GM23338 (cell line): ENCODE measurements around the gene NEO1. TPM values are rescaled to one million over a fixed set of nuclear protein-coding genes. Genes with fewer than 3 reads are reported as not detected.

Source experiments
- ATAC-seq: fragments of 200-7000 bp; cut with Tn5 transposase; 3 replicates; pipeline ENCODE4 v1.9.1; 2020
- DNase-seq: peaks from one replicate; pipeline ENCODE4 v3.0.0-alpha.2; 2015; ENCODE audit warnings: low spot score
- H2AFZ ChIP-seq: fragments of 200-600 bp; sonication (generic); 2 replicates; pipeline ENCODE4 v1.8.0; 2016; ENCODE audit warnings: antibody characterized with exemption, mild to moderate bottlenecking, moderate library complexity
- H3F3A ChIP-seq: fragments of 200-600 bp; sonication (generic); replicated peaks from 2 replicates; pipeline ENCODE4 v1.8.0; 2017; ENCODE audit warnings: antibody characterized with exemption, mixed run types, low read depth
- H3K27ac ChIP-seq: fragments of 200-600 bp; sonication (generic); 2 replicates; pipeline ENCODE4 v1.6.1; 2016; ENCODE audit warnings: low read depth
- H3K27me3 ChIP-seq: fragments of 200-600 bp; sonication (generic); 2 replicates; pipeline ENCODE4 v1.8.0; 2016; ENCODE audit warnings: mild to moderate bottlenecking, mixed run types, moderate library complexity; ENCODE audit not compliant: insufficient read depth
- H3K36me3 ChIP-seq: fragments of 200-600 bp; sonication (generic); 2 replicates; pipeline ENCODE4 v1.8.0; 2016; ENCODE audit warnings: mild to moderate bottlenecking; ENCODE audit not compliant: insufficient read depth
- H3K4me1 ChIP-seq: fragments of 200-600 bp; sonication (generic); 2 replicates; pipeline ENCODE4 v1.8.0; 2016; ENCODE audit warnings: mild to moderate bottlenecking, moderate library complexity; ENCODE audit not compliant: insufficient read depth
- H3K4me2 ChIP-seq: fragments of 200-600 bp; sonication (generic); 2 replicates; pipeline ENCODE4 v1.7.1; 2017; ENCODE audit warnings: mixed run types
- H3K4me3 ChIP-seq: fragments of 200-600 bp; sonication (generic); 2 replicates; pipeline ENCODE4 v1.6.1; 2016; ENCODE audit warnings: mixed run types
- H3K79me2 ChIP-seq: fragments of 200-600 bp; sonication (generic); replicated peaks from 2 replicates; pipeline ENCODE4 v1.8.0; 2017; ENCODE audit warnings: mild to moderate bottlenecking; ENCODE audit not compliant: insufficient read depth
- H3K9me2 ChIP-seq: fragments of 200-600 bp; sonication (generic); 2 replicates; pipeline ENCODE4 v1.8.0; 2017; ENCODE audit not compliant: insufficient read depth
- H4K20me1 ChIP-seq: fragments of 200-600 bp; sonication (generic); replicated peaks from 2 replicates; pipeline ENCODE4 v1.8.0; 2017; ENCODE audit warnings: mild to moderate bottlenecking; ENCODE audit not compliant: insufficient read depth
- H3K27ac Mint-ChIP-seq: 2 replicates; pipeline ENCODE4 v1.8.0; 2020; ENCODE audit warnings: inconsistent platforms, mild to moderate bottlenecking, moderate library complexity, mixed read lengths
- H3K27me3 Mint-ChIP-seq: 3 replicates; pipeline ENCODE4 v1.8.0; 2022; ENCODE audit warnings: low read depth, mild to moderate bottlenecking, moderate library complexity, mixed read lengths, inconsistent platforms; ENCODE audit not compliant: insufficient read depth, poor library complexity
- H3K36me3 Mint-ChIP-seq: 3 replicates; pipeline ENCODE4 v1.8.0; 2021; ENCODE audit warnings: low read depth, mild to moderate bottlenecking, inconsistent platforms, moderate library complexity, mixed read lengths
- H3K4me1 Mint-ChIP-seq: 3 replicates; pipeline ENCODE4 v1.8.0; 2020; ENCODE audit warnings: mild to moderate bottlenecking, inconsistent platforms, mixed read lengths
- H3K4me3 Mint-ChIP-seq: 3 replicates; pipeline ENCODE4 v1.8.0; 2021; ENCODE audit warnings: moderate library complexity, mild to moderate bottlenecking, inconsistent platforms, mixed read lengths
- H3K9me3 Mint-ChIP-seq: 3 replicates; pipeline ENCODE4 v1.8.0; 2020; ENCODE audit warnings: moderate library complexity, mild to moderate bottlenecking, inconsistent platforms, mixed read lengths
- CREB1 ChIP-seq: fragments of 250-450 bp; sonication (Bioruptor Pico); IDR thresholded peaks from 2 replicates; pipeline ENCODE4 v1.5.0; 2020; ENCODE audit warnings: low read depth, mild to moderate bottlenecking, moderate library complexity
- EZH2 ChIP-seq: fragments of 200-600 bp; sonication (generic); IDR thresholded peaks from one replicate; pipeline ENCODE4 v1.8.0; 2017; ENCODE audit warnings: antibody characterized with exemption, mild to moderate bottlenecking, low read depth; ENCODE audit not compliant: unreplicated experiment
- EZH2phosphoT487 ChIP-seq: fragments of 200-600 bp; sonication (generic); IDR thresholded peaks from one replicate; pipeline ENCODE4 v1.8.1; 2018; ENCODE audit warnings: antibody characterized with exemption; ENCODE audit not compliant: unreplicated experiment
- JUNB ChIP-seq: IDR thresholded peaks from one replicate; pipeline ENCODE4 v1.6.1; 2016; ENCODE audit warnings: antibody characterized with exemption; ENCODE audit not compliant: unreplicated experiment
- NANOG ChIP-seq: IDR thresholded peaks from 2 replicates; pipeline ENCODE4 v1.6.1; 2016; ENCODE audit warnings: antibody characterized with exemption, borderline replicate concordance
- POLR2AphosphoS5 ChIP-seq: IDR thresholded peaks from 2 replicates; pipeline ENCODE4 v1.6.1; 2016; ENCODE audit warnings: antibody characterized with exemption, low read depth
- STAT1 ChIP-seq: IDR thresholded peaks from one replicate; pipeline ENCODE4 v1.6.1; 2016; ENCODE audit warnings: antibody characterized with exemption; ENCODE audit not compliant: unreplicated experiment
- ZNF114 ChIP-seq: fragments of 250-450 bp; sonication (Bioruptor Pico); IDR thresholded peaks from 2 replicates; pipeline ENCODE4 v1.5.0; 2020; ENCODE audit warnings: mild to moderate bottlenecking, moderate library complexity
- ZNF331 ChIP-seq: fragments of 250-450 bp; sonication (Bioruptor Pico); IDR thresholded peaks from 2 replicates; pipeline ENCODE4 v1.5.0; 2020; ENCODE audit warnings: low read depth, mild to moderate bottlenecking, moderate library complexity
- polyA plus RNA-seq: library from polyadenylated mRNA; unstranded; fragments of >200 nt; fragmentation: Nextera tagmentation; extraction: Ambion mirVana; gene quantifications from 2 replicates; pipeline ENCODE4 v1.2.1, GENCODE V29; 2016
- total RNA-seq: library from RNA; depleted of rRNA; stranded (reverse); fragments of >200 nt; shearing (Covaris generic); gene quantifications from 2 replicates; pipeline ENCODE4 v1.2.3, GENCODE V29; 2014
- TF ChIP-seq, protein P1 (sequence below): IDR thresholded peaks from one replicate; pipeline ENCODE4 v1.6.1; 2018; ENCODE audit warnings: antibody characterized with exemption; ENCODE audit not compliant: unreplicated experiment
- TF ChIP-seq, protein P2 (sequence below): IDR thresholded peaks from 2 replicates; pipeline ENCODE4 v1.6.1; 2016; ENCODE audit warnings: antibody characterized with exemption
- TF ChIP-seq, protein P3 (sequence below), 2 experiments: fragments of 200-600 bp in 1 of 2; sonication (generic) in 1 of 2; conservative IDR thresholded peaks; 2 replicates each; pipeline versions ENCODE4 v1.5.1 to v1.6.1; 2016 to 2017; ENCODE audit warnings: antibody characterized with exemption in 2 of 2, low read depth in 2 of 2, mild to moderate bottlenecking in 2 of 2, moderate library complexity in 1 of 2

NEO1 gene
- total and polyA plus RNA-seq, 2 experiments from 2014 or later = 8.4 to 45.8 TPM

DNA sequence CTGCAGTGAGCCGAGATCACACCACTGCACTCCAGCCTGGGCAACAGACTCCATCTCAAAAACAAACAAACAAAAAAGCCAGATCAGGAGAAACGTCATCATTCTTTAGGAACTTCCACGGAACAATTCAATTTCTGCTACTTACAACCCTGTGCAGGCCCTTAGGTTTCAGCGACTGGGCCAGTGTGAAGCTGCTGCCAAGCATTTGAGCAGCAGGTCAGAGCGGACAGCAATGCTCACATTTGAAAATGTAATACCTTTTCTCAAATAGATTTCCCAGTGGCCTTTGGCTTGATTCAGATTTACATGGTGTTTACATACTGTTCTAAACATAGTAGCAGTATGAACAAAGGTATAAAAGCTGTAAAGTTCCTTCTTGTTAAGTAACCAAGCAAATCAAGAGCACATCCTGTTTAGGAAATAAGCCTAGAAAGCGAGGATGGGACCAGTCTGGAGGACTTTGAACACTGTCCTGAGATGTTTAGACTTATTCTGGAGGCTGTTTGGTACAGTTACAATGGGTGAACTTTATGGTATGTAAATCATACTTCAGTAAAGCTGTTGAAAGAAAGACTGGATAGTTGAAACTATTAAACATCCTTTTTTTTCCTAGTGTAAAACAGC, 175.3 kb downstream of the NEO1 start (continued):
- TF ChIP-seq, protein P1, sequence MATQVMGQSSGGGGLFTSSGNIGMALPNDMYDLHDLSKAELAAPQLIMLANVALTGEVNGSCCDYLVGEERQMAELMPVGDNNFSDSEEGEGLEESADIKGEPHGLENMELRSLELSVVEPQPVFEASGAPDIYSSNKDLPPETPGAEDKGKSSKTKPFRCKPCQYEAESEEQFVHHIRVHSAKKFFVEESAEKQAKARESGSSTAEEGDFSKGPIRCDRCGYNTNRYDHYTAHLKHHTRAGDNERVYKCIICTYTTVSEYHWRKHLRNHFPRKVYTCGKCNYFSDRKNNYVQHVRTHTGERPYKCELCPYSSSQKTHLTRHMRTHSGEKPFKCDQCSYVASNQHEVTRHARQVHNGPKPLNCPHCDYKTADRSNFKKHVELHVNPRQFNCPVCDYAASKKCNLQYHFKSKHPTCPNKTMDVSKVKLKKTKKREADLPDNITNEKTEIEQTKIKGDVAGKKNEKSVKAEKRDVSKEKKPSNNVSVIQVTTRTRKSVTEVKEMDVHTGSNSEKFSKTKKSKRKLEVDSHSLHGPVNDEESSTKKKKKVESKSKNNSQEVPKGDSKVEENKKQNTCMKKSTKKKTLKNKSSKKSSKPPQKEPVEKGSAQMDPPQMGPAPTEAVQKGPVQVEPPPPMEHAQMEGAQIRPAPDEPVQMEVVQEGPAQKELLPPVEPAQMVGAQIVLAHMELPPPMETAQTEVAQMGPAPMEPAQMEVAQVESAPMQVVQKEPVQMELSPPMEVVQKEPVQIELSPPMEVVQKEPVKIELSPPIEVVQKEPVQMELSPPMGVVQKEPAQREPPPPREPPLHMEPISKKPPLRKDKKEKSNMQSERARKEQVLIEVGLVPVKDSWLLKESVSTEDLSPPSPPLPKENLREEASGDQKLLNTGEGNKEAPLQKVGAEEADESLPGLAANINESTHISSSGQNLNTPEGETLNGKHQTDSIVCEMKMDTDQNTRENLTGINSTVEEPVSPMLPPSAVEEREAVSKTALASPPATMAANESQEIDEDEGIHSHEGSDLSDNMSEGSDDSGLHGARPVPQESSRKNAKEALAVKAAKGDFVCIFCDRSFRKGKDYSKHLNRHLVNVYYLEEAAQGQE = no peak
- TF ChIP-seq NANOG (no peak), EZH2phosphoT487 (no peak)
- TF ChIP-seq, protein P2, sequence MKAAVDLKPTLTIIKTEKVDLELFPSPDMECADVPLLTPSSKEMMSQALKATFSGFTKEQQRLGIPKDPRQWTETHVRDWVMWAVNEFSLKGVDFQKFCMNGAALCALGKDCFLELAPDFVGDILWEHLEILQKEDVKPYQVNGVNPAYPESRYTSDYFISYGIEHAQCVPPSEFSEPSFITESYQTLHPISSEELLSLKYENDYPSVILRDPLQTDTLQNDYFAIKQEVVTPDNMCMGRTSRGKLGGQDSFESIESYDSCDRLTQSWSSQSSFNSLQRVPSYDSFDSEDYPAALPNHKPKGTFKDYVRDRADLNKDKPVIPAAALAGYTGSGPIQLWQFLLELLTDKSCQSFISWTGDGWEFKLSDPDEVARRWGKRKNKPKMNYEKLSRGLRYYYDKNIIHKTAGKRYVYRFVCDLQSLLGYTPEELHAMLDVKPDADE = no peak

DNA sequence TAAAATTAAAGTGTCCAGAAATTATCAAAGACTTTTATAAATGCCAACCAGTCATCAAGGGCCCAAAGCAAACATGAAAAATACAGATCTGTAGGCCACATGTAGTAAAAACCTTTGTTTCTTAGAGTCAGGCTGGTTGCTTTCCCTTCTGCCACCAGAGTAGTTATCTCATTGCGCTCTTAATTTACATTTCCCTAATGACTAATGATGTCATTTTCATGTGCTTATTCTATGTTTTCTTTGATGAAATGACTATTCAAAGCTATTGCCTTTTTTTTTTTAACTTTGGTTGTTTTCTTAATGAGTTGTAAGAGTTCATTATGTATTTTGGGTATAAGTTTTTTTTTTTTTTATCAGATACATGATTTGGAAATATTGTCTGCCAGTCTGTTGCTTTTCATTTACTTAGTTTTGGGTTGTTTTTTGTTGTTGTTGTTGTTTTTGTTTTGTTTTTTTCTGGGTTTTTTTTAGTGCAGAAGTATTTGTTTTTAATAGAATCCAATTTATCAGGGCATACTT, 175.9 kb downstream of the NEO1 start:
- H4K20me1 ChIP-seq = no peaks in the 10 kb centered on the region
- no peaks in the 10 kb centered on the region for H3F3A ChIP-seq
- peaks cover 13% of the 10 kb centered on the region; the same call in 1 of the 2 replicates for H3K4me1 ChIP-seq
- peaks cover 14% of the 10 kb centered on the region; the same call in 2 of the 3 replicates for H3K9me3 Mint-ChIP-seq
- H3K36me3 ChIP-seq = no peaks in the 10 kb centered on the region
- no peak overlapping the region for H3K27ac ChIP-seq
- H3K4me2 ChIP-seq = no peak overlapping the region
- no peak overlapping the region for H3K4me3 ChIP-seq
- no peaks in the 10 kb centered on the region for H3K79me2 ChIP-seq
- H3K27ac Mint-ChIP-seq = no peak overlapping the region
- peaks cover 41% of the 10 kb centered on the region for H3K4me1 Mint-ChIP-seq
- peaks cover 24% of the 10 kb centered on the region for H3K36me3 Mint-ChIP-seq
- no peak for DNase-seq
- H3K9me2 ChIP-seq = no peaks in the 10 kb centered on the region
- no peaks in the 10 kb centered on the region for H3K27me3 ChIP-seq
- H2AFZ ChIP-seq = no peak overlapping the region
- no peak for ATAC-seq
- H3K4me3 Mint-ChIP-seq = no peak overlapping the region
- H3K27me3 Mint-ChIP-seq = peaks cover 8% of the 10 kb centered on the region
- no peak for TF ChIP-seq EZH2phosphoT487
- TF ChIP-seq POLR2AphosphoS5 = no peak
- TF ChIP-seq JUNB = no peak
- no peak for TF ChIP-seq ZNF331 (CRISPR knock-in tag)
- TF ChIP-seq ZNF114 (CRISPR knock-in tag) = no peak
- TF ChIP-seq CREB1 (CRISPR knock-in tag) = no peak
- TF ChIP-seq, protein P2 = no peak
- TF ChIP-seq NANOG = no peak
- TF ChIP-seq, protein P3, sequence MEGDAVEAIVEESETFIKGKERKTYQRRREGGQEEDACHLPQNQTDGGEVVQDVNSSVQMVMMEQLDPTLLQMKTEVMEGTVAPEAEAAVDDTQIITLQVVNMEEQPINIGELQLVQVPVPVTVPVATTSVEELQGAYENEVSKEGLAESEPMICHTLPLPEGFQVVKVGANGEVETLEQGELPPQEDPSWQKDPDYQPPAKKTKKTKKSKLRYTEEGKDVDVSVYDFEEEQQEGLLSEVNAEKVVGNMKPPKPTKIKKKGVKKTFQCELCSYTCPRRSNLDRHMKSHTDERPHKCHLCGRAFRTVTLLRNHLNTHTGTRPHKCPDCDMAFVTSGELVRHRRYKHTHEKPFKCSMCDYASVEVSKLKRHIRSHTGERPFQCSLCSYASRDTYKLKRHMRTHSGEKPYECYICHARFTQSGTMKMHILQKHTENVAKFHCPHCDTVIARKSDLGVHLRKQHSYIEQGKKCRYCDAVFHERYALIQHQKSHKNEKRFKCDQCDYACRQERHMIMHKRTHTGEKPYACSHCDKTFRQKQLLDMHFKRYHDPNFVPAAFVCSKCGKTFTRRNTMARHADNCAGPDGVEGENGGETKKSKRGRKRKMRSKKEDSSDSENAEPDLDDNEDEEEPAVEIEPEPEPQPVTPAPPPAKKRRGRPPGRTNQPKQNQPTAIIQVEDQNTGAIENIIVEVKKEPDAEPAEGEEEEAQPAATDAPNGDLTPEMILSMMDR (conservative IDR thresholded peaks at IDR 0.05; ENCODE audit: low read depth in 2 of 2) = no peak
- no peak for TF ChIP-seq STAT1
- no peak for TF ChIP-seq EZH2
- TF ChIP-seq, protein P1 = no peak
